Activated CD4-positive, alpha-beta T cell treated with anti-CD3 and anti-CD28 coated beads, Interleukin-2, amount 50 U/mL, for 16 hours (primary cell): Measurements from ENCODE around the gene KLHL26.
A peak's percentile ranks its signal among the peaks of the same experiment; 100 is the strongest.
"Not testable (repeated sequence)": the region's sequence is repeated elsewhere in the genome, so short reads cannot be mapped to it uniquely, and the experiment has no call there.

Experiments used
- DNase-seq: peaks from one replicate; pipeline ENCODE4 v3.0.0-alpha.2; 2020

KLHL26 gene

DNA sequence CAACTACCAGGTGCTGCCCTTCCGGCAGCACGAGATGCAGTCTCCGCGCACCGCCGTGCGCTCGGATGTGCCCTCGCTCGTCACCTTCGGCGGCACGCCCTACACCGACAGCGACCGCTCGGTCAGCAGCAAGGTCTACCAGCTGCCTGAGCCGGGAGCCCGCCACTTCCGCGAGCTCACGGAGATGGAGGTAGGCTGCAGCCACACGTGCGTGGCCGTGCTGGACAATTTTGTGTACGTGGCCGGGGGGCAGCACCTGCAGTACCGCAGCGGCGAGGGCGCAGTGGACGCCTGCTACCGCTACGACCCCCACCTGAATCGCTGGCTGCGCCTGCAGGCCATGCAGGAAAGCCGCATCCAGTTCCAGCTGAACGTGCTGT, 31.4 kb downstream of the KLHL26 start:
- no peak for DNase-seq

DNA sequence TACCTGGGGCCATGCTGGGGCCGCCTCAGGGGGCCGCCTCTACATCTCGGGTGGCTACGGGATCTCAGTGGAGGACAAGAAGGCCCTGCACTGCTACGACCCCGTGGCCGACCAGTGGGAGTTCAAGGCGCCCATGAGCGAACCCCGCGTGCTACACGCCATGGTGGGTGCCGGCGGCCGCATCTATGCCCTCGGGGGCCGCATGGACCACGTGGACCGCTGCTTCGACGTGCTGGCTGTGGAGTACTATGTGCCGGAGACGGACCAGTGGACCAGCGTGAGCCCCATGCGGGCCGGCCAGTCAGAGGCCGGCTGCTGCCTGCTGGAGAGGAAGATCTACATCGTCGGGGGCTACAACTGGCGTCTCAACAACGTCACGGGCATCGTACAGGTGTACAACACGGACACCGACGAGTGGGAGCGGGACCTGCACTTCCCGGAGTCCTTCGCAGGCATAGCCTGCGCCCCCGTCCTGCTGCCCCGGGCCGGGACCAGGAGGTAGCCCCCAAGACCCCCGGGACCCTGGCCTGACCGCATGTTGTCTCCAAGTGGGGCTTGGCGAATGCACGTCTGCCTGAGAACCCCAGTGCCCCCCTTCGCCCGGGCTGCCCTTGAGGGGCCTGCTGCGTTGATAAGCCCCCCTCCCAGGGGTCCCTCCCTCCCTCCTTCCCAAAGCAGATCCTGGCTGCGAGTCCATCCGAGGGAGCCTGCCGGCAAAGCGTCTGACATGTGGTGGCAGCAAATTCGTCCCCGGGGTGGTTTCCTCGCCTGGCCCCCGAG, 32.1 kb downstream of the KLHL26 start:
- no peak for DNase-seq

DNA sequence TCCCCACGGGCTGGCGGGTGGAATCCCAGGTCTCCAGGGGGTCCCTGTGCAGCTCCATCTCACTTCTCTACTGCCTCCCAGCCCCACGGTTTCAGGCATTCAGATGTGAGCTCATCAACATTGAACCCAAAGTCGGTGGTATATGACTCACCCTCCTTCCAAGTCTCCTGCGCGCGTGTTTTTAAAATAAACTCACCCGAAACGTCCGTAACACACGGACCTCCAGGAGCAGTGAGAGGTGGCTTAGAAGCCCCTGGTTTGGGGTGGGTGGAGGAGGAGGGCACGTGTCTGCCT, 32.6 kb downstream of the KLHL26 start:
- DNase-seq = no peak

GRCh38 chr19:18669883-18670282, 33.1 kb downstream of the KLHL26 start:
- DNase-seq = no peak

GRCh38 chr19:18670312-18670711, 33.5 kb downstream of the KLHL26 start:
- no peak for DNase-seq

- no peak for DNase-seq
Observed at GRCh38 chr19:18671303-18672043, 34.6 kb downstream of the KLHL26 start.

DNA sequence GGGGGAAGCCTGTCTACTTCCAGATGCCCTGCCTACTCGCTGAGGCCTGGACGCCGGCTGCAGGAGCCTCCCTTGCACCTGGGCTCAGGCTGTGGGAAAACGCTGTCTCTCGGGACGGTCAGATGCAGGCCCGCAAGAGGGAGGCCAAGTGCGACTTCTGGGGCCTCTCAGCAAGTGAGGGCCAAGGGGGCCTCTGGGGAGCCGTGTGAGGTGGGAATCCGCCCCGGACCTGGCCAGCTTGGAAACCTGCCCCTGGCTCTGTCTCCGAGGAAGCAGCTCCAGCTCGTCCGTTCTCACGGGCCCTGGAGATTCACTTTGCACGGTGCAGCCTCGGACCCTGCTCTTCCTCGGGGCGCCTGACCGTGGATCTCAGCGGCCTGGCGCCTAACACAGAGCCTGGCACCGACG, 35.2 kb downstream of the KLHL26 start:
- no peak for DNase-seq

DNA sequence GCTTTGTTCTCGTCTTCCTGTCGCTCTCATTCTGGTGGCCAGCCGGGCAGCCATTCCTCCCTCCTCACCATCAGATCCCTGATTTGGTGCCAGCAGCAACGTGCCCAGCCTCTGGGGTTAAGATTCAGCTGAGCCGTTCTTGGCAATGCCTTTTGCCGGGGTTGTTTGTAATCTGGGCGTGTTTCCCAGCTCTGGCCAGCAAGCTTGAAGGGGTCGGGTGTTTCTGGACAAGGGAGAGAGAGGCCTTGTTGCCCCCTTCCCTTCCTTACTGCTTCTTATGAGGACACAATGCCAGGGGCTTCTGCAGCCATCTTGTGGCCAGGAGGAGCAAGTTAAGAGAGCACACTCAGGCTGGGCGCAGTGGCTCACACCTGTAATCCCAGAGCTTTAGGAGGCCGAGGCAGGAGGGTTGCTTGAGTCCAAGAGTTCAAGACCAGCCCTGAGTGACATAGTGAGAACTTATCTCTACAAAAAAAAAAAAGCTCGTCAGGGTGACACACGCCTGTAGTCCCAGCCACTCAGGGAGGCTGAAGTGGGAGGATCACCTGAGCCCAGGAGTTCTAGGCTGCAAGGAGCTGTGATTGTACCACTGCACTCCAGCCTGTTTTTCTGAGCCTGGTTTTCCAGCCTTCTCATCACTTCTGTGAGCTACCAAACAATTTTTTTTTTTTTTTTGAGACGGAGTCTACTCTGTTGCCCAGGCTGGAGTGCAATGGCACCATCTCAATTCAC, 35.9 kb downstream of the KLHL26 start:
- DNase-seq = no peak

- DNase-seq = no peak
Observed at GRCh38 chr19:18674616-18675015, 37.8 kb downstream of the KLHL26 start.

GRCh38 chr19:18675779-18676178, 39.0 kb downstream of the KLHL26 start:
- DNase-seq = peak; percentile 14

- no peak for DNase-seq
Observed at GRCh38 chr19:18676692-18677091, 39.9 kb downstream of the KLHL26 start.

DNA sequence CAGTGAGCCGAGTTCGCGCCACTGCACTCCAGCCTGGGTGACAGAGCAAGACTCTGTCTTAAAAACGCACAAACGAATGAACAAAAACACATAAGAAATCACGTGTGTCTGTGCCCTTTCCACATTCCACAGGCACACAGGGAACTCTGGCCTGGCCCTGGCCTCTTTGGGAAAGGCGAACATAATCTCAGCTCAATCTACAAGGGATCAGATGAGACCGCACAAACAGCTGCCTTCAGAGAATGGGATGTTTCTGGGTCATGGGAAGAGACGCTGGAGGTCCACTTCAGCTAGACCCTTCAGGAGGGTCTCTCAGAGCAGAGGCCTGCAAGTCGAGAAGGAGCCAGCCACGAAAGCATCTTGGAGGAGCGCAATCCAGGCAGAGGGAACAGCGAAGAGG, 40.3 kb downstream of the KLHL26 start:
- DNase-seq = no peak

DNA sequence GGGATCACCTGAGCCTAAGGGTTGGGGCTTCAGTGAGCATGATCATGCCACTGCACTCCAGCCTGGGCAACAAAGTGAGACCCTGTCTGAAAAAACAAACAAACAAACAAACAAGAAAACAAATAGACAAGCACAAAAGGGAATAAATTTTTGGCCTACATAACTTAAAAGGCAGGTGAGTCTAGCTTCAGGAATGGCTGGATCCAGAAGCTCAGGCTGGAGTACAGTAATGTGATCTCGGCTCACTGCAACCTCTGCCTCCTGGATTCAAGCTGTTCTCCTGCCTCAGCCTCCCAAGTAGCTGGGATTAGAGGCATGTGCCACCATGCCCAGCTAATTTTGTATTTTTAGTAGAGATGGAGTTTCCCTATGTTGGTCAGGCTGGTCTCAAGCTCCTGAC, 43.3 kb downstream of the KLHL26 start:
- DNase-seq = not testable (repeated sequence)

DNA sequence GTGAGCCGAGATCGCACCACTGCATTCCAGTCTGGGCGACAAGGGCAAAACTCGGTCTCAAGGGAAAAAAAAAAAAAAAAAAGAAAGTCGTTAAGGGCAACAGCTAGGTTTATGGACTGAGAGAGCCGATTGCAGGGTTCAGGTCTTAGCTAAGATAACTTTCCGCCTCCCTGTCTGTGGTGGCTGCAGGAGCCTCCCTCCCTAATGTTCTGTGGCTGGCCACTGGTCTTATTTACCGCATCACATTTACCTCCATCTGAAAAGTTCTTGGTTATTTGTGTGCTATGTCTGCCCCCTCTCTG, 45.9 kb downstream of the KLHL26 start:
- no peak for DNase-seq

GRCh38 chr19:18683109-18683957, 46.5 kb downstream of the KLHL26 start, which contains the start of gene CRTC1:
Gene CRTC1, plus strand, starts transcription at chr19:18683680. Its CDS starts 23 bp downstream, at chr19:18683703.
- peak; percentile 91 for DNase-seq

DNA sequence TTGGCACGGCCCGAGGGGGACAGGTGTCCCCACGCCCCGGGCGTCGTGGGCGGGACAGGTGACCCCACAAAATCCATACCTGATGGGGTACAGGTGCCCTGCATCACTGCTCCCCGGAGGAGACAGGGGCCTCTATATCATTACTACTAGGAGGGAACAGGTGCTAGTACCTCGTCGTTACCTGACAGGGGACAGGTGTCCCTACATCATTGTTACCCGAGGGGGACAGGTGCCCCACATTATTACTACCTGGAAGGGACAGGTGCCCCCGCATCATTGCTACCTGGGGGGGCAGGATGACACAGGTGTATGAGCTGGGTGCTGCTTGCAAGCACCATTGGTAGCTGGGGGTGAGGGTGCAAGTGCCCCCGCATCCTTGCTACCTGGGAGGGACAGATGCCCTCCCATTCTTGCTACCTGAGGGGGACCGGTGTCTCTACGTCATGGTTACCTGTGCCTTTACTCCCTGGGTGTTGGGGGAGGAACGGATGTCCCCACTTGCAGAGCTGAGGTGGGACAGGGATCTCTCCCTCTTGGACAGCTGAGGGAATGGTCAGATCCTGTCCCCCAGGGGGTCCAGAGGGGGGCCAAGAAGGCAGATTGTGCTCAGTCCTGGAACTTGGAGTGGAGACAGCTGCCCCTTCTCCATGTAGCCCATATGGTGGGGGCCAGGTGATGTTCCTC, 47.3 kb downstream of the KLHL26 start:
- DNase-seq = no peak

GRCh38 chr19:18684642-18684993, 47.8 kb downstream of the KLHL26 start:
- no peak for DNase-seq

DNA sequence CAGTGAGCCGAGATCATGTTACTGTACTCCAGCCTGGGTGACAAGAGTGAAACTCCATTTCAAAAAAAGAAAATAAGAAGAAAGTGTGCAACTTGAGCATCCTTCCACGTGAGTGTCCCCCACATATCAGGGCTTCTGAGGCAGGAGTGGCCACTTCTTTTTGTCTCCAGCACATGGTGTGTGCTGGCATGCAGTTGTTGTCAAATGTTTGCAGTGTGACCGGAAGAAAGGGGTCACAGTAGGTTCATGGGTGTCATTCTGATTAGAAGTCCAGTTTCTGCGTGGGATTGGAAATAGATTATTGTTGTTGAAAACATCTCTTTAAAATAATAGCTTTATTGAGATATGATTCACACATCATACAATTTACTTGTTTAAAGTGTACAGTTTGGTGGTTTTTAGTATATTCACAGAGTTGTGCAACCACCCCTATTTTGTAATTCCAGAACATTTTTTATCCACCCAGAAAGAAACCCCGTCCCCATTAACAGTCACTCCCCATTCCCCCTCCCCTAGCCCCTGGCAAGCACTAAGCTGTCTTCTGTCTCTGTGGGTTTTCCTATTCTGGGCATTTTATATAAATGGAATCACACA, 48.9 kb downstream of the KLHL26 start:
- DNase-seq = no peak

GRCh38 chr19:18687740-18688465, 51.1 kb downstream of the KLHL26 start:
- no peak for DNase-seq

DNA sequence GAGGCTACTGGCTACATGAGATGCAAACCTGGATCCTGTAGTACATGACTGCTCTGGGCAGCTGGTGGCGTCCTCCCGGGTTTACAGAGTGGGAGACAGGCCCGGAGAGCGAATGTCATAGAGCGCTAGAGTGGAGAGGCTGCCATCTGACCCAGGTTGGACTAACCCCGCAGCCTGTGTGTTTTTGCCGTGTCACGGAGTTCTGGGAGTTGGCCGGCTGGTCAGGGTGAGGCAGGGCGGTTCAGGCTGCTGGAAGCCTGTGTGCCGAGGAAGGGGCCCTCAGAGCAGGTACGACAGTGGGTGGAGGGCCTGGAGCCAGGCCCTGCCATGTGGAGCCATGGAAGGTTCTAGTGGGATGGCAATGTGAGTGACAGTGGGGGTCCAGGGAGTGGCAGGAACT, 59.2 kb downstream of the KLHL26 start:
- DNase-seq = no peak

- DNase-seq = no peak
Observed at GRCh38 chr19:18697680-18698079, 60.9 kb downstream of the KLHL26 start.
